RWPE1 (cell line): Measurements from ENCODE around the gene LMAN2.

ENCODE experiments used
- CTCF ChIA-PET: fragments of 350-600 bp; sonication (Branson Sonifier 250); formaldehyde crosslinking; extraction: SDS; loops from one replicate; lab custom pipeline; 2021; lab: Yijun Ruan, JAX
- POLR2A ChIA-PET: fragments of 400-600 bp; formaldehyde crosslinking; extraction: SDS; loops from one replicate; lab custom pipeline; 2020; ENCODE audit warnings: antibody characterized with exemption; ENCODE audit not compliant: low non-redundant PET; lab: Yijun Ruan, JAX
- DNase-seq: peaks from one replicate; pipeline ENCODE4 v3.0.0; 2012; ENCODE audit warnings: low spot score
- H3K27ac ChIP-seq: fragments of 450-650 bp; 2 replicates; pipeline ENCODE4 v1.5.1; 2017
- TF ChIP-seq, protein P1 (sequence below): fragments of 450-650 bp; conservative IDR thresholded peaks from 2 replicates; pipeline ENCODE4 v1.5.1; 2017; ENCODE audit warnings: low read depth, mild to moderate bottlenecking

Gene LMAN2

DNA sequence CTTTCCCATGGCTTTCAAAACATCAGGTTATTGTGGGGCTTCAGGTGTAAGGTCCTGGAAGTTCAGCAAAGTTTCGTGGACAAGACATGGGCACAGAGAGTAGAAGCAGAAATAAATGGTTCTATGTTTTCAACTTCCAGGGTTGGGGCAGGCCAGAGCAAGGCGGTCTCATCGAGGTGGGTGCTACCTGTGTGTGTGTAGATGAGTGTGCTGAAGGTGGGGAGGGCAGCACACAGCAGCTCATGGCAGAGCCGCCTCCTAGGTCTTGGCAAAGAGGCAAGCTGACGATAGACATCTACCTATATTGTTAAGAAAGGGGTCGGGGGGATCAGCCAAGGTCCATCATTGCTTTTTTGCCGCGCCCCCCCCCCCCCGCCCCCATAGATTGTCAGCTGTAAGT, 51.8 kb downstream of the LMAN2 start:
- DNase-seq, result no peak
- ChIA-PET POLR2A (interaction anchor here (0.7 kb wide), 1 partner anchor 105 kb away, joined by 3 read pairs; no protein-coding TSS in a partner anchor), CTCF (no interaction called here)
- TF ChIP-seq, protein P1, sequence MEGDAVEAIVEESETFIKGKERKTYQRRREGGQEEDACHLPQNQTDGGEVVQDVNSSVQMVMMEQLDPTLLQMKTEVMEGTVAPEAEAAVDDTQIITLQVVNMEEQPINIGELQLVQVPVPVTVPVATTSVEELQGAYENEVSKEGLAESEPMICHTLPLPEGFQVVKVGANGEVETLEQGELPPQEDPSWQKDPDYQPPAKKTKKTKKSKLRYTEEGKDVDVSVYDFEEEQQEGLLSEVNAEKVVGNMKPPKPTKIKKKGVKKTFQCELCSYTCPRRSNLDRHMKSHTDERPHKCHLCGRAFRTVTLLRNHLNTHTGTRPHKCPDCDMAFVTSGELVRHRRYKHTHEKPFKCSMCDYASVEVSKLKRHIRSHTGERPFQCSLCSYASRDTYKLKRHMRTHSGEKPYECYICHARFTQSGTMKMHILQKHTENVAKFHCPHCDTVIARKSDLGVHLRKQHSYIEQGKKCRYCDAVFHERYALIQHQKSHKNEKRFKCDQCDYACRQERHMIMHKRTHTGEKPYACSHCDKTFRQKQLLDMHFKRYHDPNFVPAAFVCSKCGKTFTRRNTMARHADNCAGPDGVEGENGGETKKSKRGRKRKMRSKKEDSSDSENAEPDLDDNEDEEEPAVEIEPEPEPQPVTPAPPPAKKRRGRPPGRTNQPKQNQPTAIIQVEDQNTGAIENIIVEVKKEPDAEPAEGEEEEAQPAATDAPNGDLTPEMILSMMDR, result no peak
- H3K27ac ChIP-seq, result peak overlapping the region; percentile 69

DNA sequence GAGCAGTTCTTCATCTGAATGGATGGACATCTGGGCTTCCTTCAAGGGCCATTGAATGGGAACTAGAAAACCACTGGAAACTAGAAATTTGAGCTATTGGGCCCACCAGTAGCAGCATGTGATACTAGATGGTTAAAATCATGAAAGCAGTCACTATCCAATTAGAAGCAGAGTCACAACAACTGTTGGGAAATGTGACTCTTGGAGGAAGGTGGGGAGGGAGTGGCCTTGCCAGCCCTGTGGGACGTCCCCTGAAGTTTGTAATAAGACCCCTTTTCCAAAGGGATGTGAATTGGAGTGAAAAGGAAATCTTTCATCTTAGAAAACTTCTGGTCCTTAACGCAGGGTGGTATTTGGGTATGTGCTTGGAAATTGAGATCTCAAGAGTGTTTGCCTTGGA, 53.5 kb downstream of the LMAN2 start:
- POLR2A ChIA-PET, result no interaction called here
- CTCF ChIA-PET, result interaction anchor here (0.9 kb wide), 1 partner anchor 187 kb away, joined by 3 read pairs; no protein-coding TSS in a partner anchor
- DNase-seq, result no peak
- H3K27ac ChIP-seq, result no peak overlapping the region
- TF ChIP-seq, protein P1, result no peak

DNA sequence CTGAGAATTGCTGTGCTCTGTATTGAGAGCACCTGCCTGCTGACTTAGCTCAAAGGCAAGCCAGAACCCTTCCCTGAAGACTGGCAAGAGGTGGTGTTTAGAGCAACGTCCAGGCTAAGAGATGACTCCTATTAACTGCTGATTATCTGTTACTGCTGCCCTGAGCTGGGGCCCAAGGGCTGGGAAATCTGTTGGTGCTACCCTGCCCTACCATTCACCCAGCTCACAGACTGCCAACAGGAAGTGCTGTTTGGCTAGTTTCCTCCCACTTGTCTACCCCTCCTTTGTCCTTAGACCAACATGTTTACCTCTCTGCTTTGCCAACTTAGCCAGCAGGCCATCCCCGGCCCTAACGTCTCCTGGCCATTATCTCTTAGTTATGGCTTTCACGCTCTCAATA, 54.9 kb downstream of the LMAN2 start:
- TF ChIP-seq, protein P1, result no peak
- no peak overlapping the region for H3K27ac ChIP-seq
- ChIA-PET POLR2A (no interaction called here), CTCF (no interaction called here)
- DNase-seq, result no peak

DNA sequence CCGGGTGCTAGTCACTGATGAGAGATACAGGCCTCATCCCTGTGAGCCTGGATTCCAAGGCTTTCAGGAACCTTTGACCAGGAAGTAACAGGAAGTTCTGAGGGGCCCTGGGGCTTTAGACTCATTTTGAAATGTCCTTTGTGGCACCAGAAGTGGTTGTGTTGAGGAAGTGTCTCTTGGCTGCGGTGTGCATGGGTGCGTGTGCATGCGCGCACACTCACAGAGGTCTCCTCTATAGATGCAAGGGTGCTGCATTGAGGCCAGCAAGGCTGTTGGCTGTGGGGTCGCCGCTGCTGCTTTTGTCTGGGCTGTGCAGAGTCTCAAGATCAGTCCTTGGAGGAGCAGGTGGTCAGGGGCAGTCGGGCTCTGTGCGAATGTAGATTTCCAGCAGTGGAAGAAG, 55.5 kb downstream of the LMAN2 start:
- ChIA-PET POLR2A (no interaction called here), CTCF (interaction anchor here (0.6 kb wide), 1 partner anchor 12 kb away, joined by 4 read pairs; no protein-coding TSS in a partner anchor)
- H3K27ac ChIP-seq, result peak overlapping the region; percentile 13
- no peak for DNase-seq
- TF ChIP-seq, protein P1, result no peak

DNA sequence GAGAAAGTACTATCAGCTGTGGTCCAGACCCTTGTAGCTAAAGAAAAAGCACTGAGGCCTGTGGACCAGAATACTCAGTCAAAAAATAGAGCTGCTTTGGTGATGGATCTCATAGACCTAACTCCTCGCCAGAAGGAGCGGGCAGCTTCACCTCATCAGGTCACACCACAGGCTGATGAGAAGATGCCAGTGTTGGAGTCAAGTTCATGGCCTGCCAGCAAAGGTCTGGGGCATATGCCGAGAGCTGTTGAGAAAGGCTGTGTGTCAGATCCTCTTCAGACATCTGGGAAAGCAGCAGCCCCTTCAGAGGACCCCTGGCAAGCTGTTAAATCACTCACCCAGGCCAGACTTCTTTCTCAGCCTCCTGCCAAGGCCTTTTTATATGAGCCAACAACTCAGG, 56.8 kb downstream of the LMAN2 start:
- DNase-seq, result no peak
- TF ChIP-seq, protein P1, result no peak
- POLR2A ChIA-PET, result no interaction called here
- CTCF ChIA-PET, result interaction anchor here (0.6 kb wide), 1 partner anchor 106 kb away, joined by 4 read pairs; no protein-coding TSS in a partner anchor
- H3K27ac ChIP-seq, result no peak overlapping the region

DNA sequence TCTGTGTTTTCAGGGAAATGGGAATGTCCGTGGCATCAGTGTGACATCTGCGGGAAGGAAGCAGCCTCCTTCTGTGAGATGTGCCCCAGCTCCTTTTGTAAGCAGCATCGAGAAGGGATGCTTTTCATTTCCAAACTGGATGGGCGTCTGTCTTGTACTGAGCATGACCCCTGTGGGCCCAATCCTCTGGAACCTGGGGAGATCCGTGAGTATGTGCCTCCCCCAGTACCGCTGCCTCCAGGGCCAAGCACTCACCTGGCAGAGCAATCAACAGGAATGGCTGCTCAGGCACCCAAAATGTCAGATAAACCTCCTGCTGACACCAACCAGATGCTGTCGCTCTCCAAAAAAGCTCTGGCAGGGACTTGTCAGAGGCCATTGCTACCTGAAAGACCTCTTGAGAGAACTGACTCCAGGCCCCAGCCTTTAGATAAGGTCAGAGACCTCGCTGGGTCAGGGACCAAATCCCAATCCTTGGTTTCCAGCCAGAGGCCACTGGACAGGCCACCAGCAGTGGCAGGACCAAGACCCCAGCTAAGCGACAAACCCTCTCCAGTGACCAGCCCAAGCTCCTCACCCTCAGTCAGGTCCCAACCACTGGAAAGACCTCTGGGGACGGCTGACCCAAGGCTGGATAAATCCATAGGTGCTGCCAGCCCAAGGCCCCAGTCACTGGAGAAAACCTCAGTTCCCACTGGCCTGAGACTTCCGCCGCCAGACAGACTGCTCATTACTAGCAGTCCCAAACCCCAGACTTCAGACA, 57.5 kb downstream of the LMAN2 start:
- ChIA-PET POLR2A (no interaction called here), CTCF (interaction anchor here (0.6 to 0.7 kb wide), 2 partner anchors 14 to 105 kb away, joined by 3 to 4 read pairs; no protein-coding TSS in a partner anchor)
- TF ChIP-seq, protein P1, result no peak
- DNase-seq, result no peak
- no peak overlapping the region for H3K27ac ChIP-seq
